Fibroblast of villous mesenchyme (primary cell): ENCODE measurements around the gene COL23A1. TPM values are rescaled to one million over a fixed set of nuclear protein-coding genes. Genes with fewer than 3 reads are reported as not detected.

Source experiments
- DNase-seq: peaks from one replicate; pipeline ENCODE4 v3.0.0-alpha.2; 2010; ENCODE audit warnings: low read depth
- H3K4me3 ChIP-seq: 2 replicates; pipeline ENCODE4 v1.5.1; 2011; ENCODE audit warnings: low read depth, mild to moderate bottlenecking, low read length
- total RNA-seq: library from RNA; depleted of rRNA; stranded (reverse); fragments of >200 nt; gene quantifications from 2 replicates; pipeline ENCODE4 v1.2.3, GENCODE V29; 2012
- TF ChIP-seq, protein P1 (sequence below): IDR thresholded peaks from 2 replicates; pipeline ENCODE4 v1.5.1; 2012; ENCODE audit warnings: low read depth, mild to moderate bottlenecking, low read length; ENCODE audit not compliant: insufficient read depth

Gene COL23A1
- total RNA-seq, 1 donor, result not detected

DNA sequence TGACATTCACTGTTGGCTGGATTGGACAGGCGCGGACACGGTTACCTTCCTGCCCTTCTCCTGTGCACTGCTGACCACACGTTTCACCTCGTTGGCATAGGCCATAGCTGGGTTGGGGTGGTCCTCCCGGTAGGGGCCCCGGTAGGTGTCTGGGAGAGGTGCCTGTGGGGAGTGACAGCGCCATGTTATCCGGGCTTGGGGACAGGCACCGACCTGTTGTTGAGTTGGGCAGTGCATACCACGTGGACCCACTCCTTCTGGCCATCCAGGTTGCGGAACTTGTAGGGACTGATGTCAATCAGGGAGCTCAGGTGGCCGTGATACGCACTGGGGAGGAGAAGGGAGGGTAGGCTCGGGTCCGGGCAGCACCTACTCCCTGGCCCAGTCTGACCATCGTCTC lies 365.8 kb downstream of the COL23A1 start:
- no peak overlapping the region for H3K4me3 ChIP-seq
- DNase-seq, result no peak
- TF ChIP-seq, protein P1, sequence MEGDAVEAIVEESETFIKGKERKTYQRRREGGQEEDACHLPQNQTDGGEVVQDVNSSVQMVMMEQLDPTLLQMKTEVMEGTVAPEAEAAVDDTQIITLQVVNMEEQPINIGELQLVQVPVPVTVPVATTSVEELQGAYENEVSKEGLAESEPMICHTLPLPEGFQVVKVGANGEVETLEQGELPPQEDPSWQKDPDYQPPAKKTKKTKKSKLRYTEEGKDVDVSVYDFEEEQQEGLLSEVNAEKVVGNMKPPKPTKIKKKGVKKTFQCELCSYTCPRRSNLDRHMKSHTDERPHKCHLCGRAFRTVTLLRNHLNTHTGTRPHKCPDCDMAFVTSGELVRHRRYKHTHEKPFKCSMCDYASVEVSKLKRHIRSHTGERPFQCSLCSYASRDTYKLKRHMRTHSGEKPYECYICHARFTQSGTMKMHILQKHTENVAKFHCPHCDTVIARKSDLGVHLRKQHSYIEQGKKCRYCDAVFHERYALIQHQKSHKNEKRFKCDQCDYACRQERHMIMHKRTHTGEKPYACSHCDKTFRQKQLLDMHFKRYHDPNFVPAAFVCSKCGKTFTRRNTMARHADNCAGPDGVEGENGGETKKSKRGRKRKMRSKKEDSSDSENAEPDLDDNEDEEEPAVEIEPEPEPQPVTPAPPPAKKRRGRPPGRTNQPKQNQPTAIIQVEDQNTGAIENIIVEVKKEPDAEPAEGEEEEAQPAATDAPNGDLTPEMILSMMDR, result no peak

DNA sequence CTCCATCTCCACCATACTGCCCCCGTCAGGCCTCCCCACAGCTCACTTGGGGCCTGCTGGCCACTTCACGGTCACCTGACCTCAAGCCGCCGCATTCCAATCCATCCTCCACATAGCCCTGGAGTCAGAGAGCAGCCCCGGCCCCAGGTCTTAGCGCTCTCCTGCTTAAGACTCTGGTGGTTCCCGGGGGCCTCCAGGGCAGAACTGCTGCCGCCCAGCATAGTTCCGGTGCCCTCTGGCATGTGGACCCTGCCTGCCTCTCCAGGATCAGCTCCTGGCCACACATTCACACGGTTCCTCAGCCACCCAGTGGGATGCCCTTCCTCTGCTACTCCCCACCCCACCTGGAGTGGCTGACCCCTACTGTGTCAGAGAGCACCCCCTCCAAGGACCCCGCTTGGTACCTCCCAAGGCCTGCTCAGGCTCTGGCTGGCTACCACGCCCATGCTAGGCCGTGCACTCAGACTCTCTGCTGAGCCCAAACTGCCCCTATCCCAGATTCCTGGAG lies 366.3 kb downstream of the COL23A1 start:
- TF ChIP-seq, protein P1, result no peak
- no peak overlapping the region for H3K4me3 ChIP-seq
- no peak for DNase-seq

DNA sequence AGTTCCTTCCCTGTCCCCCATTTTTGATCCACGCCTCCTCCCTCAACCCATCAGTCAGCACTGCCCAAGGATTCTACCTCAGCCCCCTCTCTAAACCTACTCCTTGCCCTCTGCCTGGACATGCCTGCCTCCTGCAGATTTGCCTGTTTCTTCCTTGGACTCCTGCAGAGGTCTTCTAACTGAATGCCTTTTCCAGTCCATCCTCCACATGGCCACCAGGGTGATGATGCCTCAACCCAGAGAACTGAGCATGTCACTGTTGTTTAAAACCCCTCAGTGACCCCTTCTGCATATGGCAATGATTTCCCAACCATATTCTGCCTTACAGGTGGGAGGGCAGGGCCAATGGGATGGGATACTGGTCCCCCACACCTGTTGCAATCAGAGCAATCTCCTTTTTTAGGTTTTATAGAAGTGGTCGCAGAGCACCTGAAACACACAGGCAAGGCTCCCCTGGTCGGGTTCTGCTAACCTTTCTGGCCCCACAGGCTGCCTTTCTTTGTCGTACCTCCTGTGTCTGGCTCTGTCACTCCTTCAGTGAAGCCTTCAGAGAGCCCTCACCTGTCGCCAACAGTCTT lies 366.9 kb downstream of the COL23A1 start:
- no peak for DNase-seq
- TF ChIP-seq, protein P1, result no peak
- no peak overlapping the region for H3K4me3 ChIP-seq

DNA sequence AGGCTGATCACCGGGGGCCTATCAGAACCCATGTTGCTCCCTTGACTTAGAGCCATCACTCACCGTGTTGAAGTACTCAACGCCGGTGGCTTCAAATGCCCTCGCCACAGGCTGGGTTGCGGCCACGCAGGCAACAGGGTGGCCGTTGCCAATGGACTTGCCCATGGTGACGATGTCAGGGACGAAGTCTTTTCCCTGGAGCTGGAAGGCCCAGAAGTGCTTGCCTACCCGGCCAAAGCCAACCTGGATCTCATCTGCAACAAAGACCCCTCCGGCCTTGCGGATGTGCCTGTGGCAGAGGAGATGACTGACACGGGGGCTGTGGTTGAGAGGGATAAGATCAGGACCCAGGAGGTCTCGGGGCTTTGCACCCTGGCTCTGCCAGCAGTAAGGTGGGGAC lies 367.9 kb downstream of the COL23A1 start:
- DNase-seq, result no peak
- H3K4me3 ChIP-seq, result no peak overlapping the region
- TF ChIP-seq, protein P1, result no peak

DNA sequence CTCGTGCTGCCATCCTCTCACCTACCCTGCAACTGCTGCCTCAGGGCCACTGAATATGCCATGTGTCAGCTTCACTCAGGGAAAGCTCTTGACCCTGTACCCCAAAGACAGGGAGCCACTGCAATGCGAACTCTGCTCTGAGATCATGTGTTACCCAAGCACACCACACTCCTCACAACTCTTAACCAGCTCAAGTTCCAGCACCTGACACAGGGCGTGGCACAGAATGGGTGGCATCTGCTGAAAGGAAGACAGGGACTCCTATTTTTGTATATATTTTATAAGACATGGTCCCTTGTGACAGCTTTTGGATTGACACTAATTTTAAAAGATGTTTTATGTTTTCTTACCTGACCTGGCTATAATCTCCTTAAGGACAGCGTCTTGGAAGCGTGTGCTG lies 368.3 kb downstream of the COL23A1 start:
- H3K4me3 ChIP-seq, result no peak overlapping the region
- no peak for DNase-seq
- TF ChIP-seq, protein P1, result no peak

DNA sequence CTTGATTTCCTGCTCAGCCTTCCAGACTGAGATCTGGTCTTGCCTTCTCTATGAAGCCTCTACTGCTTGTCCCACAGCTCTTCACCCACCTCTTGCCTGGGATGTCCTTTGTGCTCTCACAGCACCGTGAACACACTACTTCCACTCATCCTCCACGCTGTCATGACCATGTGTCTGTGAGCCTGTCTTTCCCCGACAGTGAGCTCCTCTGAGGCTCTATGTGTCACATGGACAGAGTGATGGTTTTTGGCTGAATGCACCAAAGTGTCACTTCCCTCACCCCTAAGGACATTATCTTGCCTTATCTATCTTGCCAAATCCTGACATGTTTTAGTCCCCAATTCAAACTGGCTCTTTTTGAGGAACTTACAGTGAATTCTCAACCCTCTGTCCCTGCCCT lies 368.9 kb downstream of the COL23A1 start:
- H3K4me3 ChIP-seq, result no peak overlapping the region
- TF ChIP-seq, protein P1, result no peak
- DNase-seq, result no peak

DNA sequence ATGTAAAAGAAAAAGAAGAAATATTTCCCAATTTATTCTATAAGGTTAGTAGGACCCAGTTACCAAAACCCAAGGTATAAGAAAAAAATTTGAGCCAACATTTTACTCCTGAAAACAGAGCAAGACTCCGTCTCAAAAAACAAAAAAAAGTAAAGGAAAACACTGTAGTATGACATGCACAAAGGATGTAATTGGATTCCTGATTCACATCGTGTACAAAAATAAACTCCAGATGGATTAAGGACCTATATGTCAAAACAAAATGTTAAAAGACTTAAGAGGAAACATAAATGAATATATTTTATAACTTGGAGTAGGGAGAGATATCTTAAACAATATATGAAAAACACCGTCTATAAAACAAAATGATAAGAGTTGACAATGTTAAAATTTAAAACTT lies 371.4 kb downstream of the COL23A1 start:
- no peak for DNase-seq
- TF ChIP-seq, protein P1, result no peak
- H3K4me3 ChIP-seq, result no peak overlapping the region
